Gastroesophageal sphincter (tissue), 4 donors: ENCODE results near the gene MOB3C. TPM values are rescaled to one million over a fixed set of nuclear protein-coding genes. Genes with fewer than 3 reads are reported as not detected.

Experiments
- ATAC-seq: fragments of 150-250 bp; one replicate; pipeline ENCODE4 v1.9.1; 2016; ENCODE audit warnings: mild to moderate bottlenecking, moderate library complexity
- H3K27ac ChIP-seq, 4 donors: fragments of 200-600 bp; sonication (generic) in 3 of 4; 1 replicate in 3 of 4; 2 replicates in 1 of 4; pipeline ENCODE4 v1.5.1; 2016 to 2019
- H3K27me3 ChIP-seq: fragments of 200-600 bp; sonication (generic); one replicate; pipeline ENCODE4 v1.5.1; 2019
- H3K36me3 ChIP-seq, 2 donors: fragments of 200-600 bp; sonication (generic); one replicate each; pipeline ENCODE4 v1.5.1; 2019; ENCODE audit warnings: control low read depth in 1 of 2
- H3K4me1 ChIP-seq, 3 donors: fragments of 200-600 bp; sonication (generic); 1 replicate in 2 of 3; 2 replicates in 1 of 3; pipeline ENCODE4 v1.5.1; 2016 to 2019; ENCODE audit warnings: control low read depth in 2 of 3
- H3K4me3 ChIP-seq, 2 donors: fragments of 200-600 bp; sonication (generic); one replicate each; pipeline ENCODE4 v1.5.1; 2019; ENCODE audit warnings: mild to moderate bottlenecking in 1 of 2, moderate library complexity in 1 of 2
- H3K9me3 ChIP-seq, 3 donors: fragments of 200-600 bp; sonication (generic); one replicate each; pipeline ENCODE4 v1.5.1; 2017 to 2019; ENCODE audit warnings: control low read depth in 2 of 3
- CTCF ChIP-seq, 4 experiments: fragments of 200-600 bp in 2 of 4; fragments of 450-650 bp in 2 of 4; sonication (generic) in 1 of 4; IDR thresholded peaks; one replicate each; pipeline ENCODE4 v1.5.1; 2017 to 2019; ENCODE audit warnings: antibody characterized with exemption in 4 of 4, mild to moderate bottlenecking in 2 of 4, moderate library complexity in 2 of 4
- EP300 ChIP-seq: sonication (generic); formaldehyde crosslinking; IDR thresholded peaks from one replicate; pipeline ENCODE4 v1.6.1; 2017; ENCODE audit warnings: antibody characterized with exemption, mild to moderate bottlenecking
- POLR2A ChIP-seq, 2 donors: fragments of 450-650 bp; IDR thresholded peaks; one replicate each; pipeline ENCODE4 v1.6.1; 2017; ENCODE audit warnings: antibody characterized with exemption in 2 of 2, mild to moderate bottlenecking in 2 of 2, moderate library complexity in 1 of 2
- POLR2AphosphoS5 ChIP-seq: sonication (generic); formaldehyde crosslinking; IDR thresholded peaks from one replicate; pipeline ENCODE4 v1.6.1; 2017; ENCODE audit warnings: antibody characterized with exemption
- WGBS, 2 donors: methylation state at CpG; one replicate each; pipeline ENCODE4 v1.1.5; 2018; ENCODE audit warnings: low coverage in 1 of 2; 5-methylcytosine and 5-hydroxymethylcytosine counted together
- total RNA-seq, 4 donors: library from RNA; depleted of rRNA; stranded (reverse); fragments of >200 nt; gene quantifications; one replicate each; pipeline ENCODE4 v1.1.0, GENCODE V29; 2016

The MOB3C gene
- total RNA-seq, 4 donors from 2014 or later = 20.7 to 28.3 (median 23.2) TPM

- no peak for TF ChIP-seq POLR2AphosphoS5
- no peak for TF ChIP-seq CTCF (IDR thresholded peaks at IDR 0.05)
- no peak for TF ChIP-seq EP300
- TF ChIP-seq POLR2A (IDR thresholded peaks at IDR 0.05) = no peak
- no peaks in the 10 kb centered on the region for H3K36me3 ChIP-seq
- WGBS, 2 donors = no CpG with 5 or more reads among the region's 5 CpGs
- H3K27me3 ChIP-seq = no peaks in the 10 kb centered on the region
- H3K4me3 ChIP-seq = no peak overlapping the region
- no peak overlapping the region for H3K27ac ChIP-seq
- ATAC-seq = no peak
- no peaks in the 10 kb centered on the region for H3K9me3 ChIP-seq
- peaks cover 0 to 40% (median 15%) of the 10 kb centered on the region in 3 donors for H3K4me1 ChIP-seq
These were observed 3.1 kb upstream of the MOB3C start for GRCh38 chr1:46619656-46620258.

GRCh38 chr1:46618754-46619415 is 2.3 kb upstream of the MOB3C start:
- WGBS, 2 donors = 67 to 70% methylated on average over 2 to 4 of the region's 4 CpGs
- Histone ChIP-seq H3K4me1 (peaks cover 2 to 40% (median 24%) of the 10 kb centered on the region in 3 donors), H3K9me3 (no peaks in the 10 kb centered on the region), H3K4me3 (no peak overlapping the region), H3K36me3 (no peaks in the 10 kb centered on the region), H3K27me3 (no peaks in the 10 kb centered on the region), H3K27ac (no peak overlapping the region)
- ATAC-seq = no peak
- no peak for TF ChIP-seq EP300
- no peak for TF ChIP-seq POLR2AphosphoS5
- TF ChIP-seq POLR2A (IDR thresholded peaks at IDR 0.05) = no peak
- TF ChIP-seq CTCF (IDR thresholded peaks at IDR 0.05) = no peak

- Histone ChIP-seq H3K27ac (peak overlapping the region in 1 of 4 donors; percentile 96), H3K36me3 (peaks cover 0 to 5% of the 10 kb centered on the region in 2 donors), H3K4me3 (no peak overlapping the region), H3K27me3 (no peaks in the 10 kb centered on the region), H3K9me3 (no peaks in the 10 kb centered on the region), H3K4me1 (peaks cover 2 to 49% (median 33%) of the 10 kb centered on the region in 3 donors)
- no peak for ATAC-seq
- WGBS, 2 donors = 78 to 84% methylated on average over 3 of the region's 3 CpGs
- no peak for TF ChIP-seq POLR2AphosphoS5
- TF ChIP-seq EP300 = no peak
- no peak for TF ChIP-seq POLR2A (IDR thresholded peaks at IDR 0.05)
- TF ChIP-seq CTCF (IDR thresholded peaks at IDR 0.05) = no peak
These were observed 1.2 kb upstream of the MOB3C start for GRCh38 chr1:46617833-46618232.

- H3K27ac ChIP-seq = peak overlapping the region; percentile 57 to 99 (median 97)
- H3K9me3 ChIP-seq = no peaks in the 10 kb centered on the region
- 25 to 67% methylated on average over 2 to 7 of the region's 10 CpGs for WGBS, 2 donors
- no peaks in the 10 kb centered on the region for H3K27me3 ChIP-seq
- peak overlapping the region; percentile 50 to 90 for H3K4me3 ChIP-seq
- ATAC-seq = peak; percentile 49
- TF ChIP-seq EP300 (no peak), POLR2A (IDR thresholded peaks at IDR 0.05) (no peak), POLR2AphosphoS5 (no peak), CTCF (IDR thresholded peaks at IDR 0.05) (no peak)
- H3K4me1 ChIP-seq = peaks cover 2 to 53% (median 37%) of the 10 kb centered on the region in 3 donors
- peaks cover 0 to 8% of the 10 kb centered on the region in 2 donors for H3K36me3 ChIP-seq
These were observed 643 bp upstream of the MOB3C start for GRCh38 chr1:46617108-46617800.
